Chondrocyte (in vitro differentiated cells): ENCODE measurements around the gene VASN. TPM values are rescaled to one million over a fixed set of nuclear protein-coding genes. Genes with fewer than 3 reads are reported as not detected.

Experiments used
- DNase-seq: peaks from one replicate; pipeline ENCODE4 v3.0.0; 2021; ENCODE audit warnings: mixed read lengths, low spot score
- H3K27ac Mint-ChIP-seq: one replicate; pipeline ENCODE4 v1.8.0; 2021; ENCODE audit warnings: mild to moderate bottlenecking, moderate library complexity, mixed read lengths; ENCODE audit not compliant: unreplicated experiment
- H3K27me3 Mint-ChIP-seq: 2 replicates; pipeline ENCODE4 v1.8.0; 2021; ENCODE audit warnings: low read depth, mixed read lengths
- H3K36me3 Mint-ChIP-seq: 2 replicates; pipeline ENCODE4 v1.8.0; 2021; ENCODE audit warnings: low read depth, mixed read lengths
- H3K4me1 Mint-ChIP-seq: 2 replicates; pipeline ENCODE4 v1.8.0; 2021; ENCODE audit warnings: low read depth, mild to moderate bottlenecking, mixed read lengths
- H3K4me3 Mint-ChIP-seq: one replicate; pipeline ENCODE4 v1.8.0; 2021; ENCODE audit warnings: mild to moderate bottlenecking, moderate library complexity, mixed read lengths; ENCODE audit not compliant: unreplicated experiment
- H3K9me3 Mint-ChIP-seq: 2 replicates; pipeline ENCODE4 v1.8.0; 2021; ENCODE audit warnings: low read depth, mixed read lengths
- total RNA-seq: library from RNA; stranded (reverse); gene quantifications from 3 replicates; pipeline ENCODE4 v1.2.1, GENCODE V29; 2021
- TF ChIP-seq, protein P1 (sequence below): fragments of 200-600 bp; sonication (generic); IDR thresholded peaks from 2 replicates; pipeline ENCODE4 v1.5.0; 2021; ENCODE audit warnings: antibody characterized with exemption, mild to moderate bottlenecking, moderate library complexity

VASN gene
- total RNA-seq, 1 donor from 2014 or later, result 82.0 TPM

DNA sequence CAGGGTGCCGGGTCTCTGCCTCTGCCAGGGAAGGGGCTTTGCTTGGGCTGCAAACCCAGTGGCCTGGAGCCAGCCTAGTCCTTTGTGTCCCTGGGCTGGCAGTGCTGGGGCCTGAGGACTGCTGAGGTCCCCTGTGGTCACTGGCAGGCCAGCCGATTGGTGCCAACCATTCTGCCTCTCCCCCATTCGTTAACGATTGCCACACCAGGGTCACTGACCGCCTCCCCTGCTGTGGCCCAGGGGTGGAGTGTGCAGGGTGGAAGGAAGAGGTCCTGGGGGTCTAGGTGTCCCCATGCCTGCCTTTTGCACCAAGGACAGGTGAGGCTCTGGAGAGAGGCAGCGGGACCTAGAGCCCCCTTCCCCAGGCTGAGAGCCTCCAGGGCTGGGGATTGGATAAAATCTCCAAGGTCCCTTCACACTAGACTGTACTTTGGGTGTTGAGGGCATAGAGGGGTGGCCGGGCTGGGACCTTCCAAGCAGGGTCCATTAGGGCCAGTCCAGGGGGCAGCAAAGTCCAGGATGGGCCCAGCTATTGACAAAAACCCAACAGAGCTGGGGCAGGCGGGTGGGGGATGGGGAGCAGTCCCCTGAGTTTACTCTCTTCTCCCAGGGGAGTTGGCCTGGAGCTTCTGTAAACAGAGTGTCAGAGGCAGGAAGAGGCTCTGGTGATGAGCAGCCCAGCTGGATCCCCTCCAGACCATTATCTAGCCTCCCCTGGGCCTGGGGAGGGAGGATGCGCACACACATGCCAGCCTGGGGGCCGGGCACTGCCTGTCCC is 1.1 kb downstream of the VASN start:
- TF ChIP-seq, protein P1, sequence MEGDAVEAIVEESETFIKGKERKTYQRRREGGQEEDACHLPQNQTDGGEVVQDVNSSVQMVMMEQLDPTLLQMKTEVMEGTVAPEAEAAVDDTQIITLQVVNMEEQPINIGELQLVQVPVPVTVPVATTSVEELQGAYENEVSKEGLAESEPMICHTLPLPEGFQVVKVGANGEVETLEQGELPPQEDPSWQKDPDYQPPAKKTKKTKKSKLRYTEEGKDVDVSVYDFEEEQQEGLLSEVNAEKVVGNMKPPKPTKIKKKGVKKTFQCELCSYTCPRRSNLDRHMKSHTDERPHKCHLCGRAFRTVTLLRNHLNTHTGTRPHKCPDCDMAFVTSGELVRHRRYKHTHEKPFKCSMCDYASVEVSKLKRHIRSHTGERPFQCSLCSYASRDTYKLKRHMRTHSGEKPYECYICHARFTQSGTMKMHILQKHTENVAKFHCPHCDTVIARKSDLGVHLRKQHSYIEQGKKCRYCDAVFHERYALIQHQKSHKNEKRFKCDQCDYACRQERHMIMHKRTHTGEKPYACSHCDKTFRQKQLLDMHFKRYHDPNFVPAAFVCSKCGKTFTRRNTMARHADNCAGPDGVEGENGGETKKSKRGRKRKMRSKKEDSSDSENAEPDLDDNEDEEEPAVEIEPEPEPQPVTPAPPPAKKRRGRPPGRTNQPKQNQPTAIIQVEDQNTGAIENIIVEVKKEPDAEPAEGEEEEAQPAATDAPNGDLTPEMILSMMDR, result no peak
- Mint-ChIP-seq H3K27me3 (no peaks in the 10 kb centered on the region), H3K36me3 (peaks cover 2% of the 10 kb centered on the region), H3K4me3 (peak overlapping the region; percentile 88), H3K4me1 (peaks cover 55% of the 10 kb centered on the region), H3K9me3 (no peaks in the 10 kb centered on the region), H3K27ac (peak overlapping the region; percentile 96)
- no peak for DNase-seq

DNA sequence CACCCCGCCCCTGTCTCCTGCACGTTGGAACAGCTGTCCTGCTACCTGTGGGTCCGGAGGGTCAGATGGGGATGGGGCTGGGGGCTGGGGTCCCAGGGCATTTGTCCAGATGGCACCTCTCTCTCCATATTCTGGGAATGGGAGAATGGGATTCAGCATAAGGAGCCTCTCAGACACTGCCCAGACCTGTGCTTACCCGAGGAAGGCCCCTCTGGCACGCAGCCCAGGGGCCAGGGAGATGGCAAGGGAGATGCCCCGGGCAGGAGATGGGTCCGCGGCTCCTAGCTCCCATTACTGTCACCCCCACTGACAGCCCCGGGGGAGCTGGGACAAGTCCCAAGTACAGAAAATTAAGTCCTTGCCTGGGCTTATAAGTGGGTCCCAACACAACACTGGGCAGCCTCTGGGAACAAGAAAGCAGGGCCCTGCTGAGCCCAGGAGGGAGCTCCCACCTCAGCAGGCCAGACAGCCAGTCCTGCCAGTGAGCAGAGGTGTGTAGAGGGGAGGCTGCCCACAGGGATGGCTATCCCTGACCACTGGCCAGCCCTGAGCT is 1.8 kb downstream of the VASN start:
- DNase-seq, result no peak
- Mint-ChIP-seq H3K27ac (peak overlapping the region; percentile 96), H3K4me1 (peaks cover 61% of the 10 kb centered on the region)

DNA sequence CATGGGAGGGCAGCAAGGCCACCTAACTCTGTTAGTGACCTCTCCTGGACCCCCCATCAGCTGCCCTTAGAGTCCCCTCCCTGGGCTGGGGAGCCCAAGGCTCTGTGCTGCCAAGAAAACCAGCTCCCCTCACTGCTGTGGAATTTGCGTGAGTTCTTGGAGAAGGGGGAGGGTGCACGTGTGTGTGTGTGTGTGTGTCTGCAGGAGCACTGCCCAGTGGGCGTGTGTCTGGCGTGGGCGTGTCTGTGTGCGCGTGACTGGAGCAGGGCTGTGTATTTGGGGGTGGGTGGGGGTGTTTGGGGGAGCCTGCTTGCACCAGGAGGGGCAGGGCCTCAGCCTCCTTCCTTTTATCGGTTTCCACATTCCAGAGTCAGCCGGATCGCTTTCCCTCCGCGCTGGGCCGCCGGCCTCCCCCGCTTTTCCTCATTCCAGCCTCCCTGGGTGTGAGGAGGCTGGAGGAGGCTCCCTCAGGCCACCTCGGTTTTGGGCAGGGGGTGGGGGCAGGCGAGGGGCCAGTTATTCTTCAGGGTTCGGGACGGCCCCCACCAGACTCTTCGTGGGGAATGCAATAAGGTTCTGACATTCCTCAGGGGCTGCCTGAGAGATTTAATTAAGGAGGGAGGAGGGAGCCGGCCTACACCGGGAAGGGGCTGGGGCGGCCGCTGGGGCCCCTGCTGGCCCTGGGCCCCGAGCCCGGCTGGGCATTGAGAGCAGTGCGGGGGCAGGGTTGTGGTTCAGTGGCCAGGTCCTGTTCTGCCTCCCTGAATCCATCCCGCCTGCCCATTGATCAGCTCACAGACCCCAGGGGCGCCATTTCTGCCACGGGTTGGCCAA is 2.5 kb downstream of the VASN start:
- Mint-ChIP-seq H3K27ac (peak overlapping the region; percentile 96), H3K27me3 (no peaks in the 10 kb centered on the region), H3K4me3 (peak overlapping the region; percentile 88), H3K4me1 (peaks cover 62% of the 10 kb centered on the region), H3K9me3 (no peaks in the 10 kb centered on the region), H3K36me3 (peaks cover 5% of the 10 kb centered on the region)
- TF ChIP-seq, protein P1, result no peak
- DNase-seq, result no peak

More for the DNA sequence above, 1.8 kb downstream of the VASN start:
- TF ChIP-seq, protein P1, result no peak
- peak overlapping the region; percentile 88 for H3K4me3 Mint-ChIP-seq
- no peaks in the 10 kb centered on the region for H3K9me3 Mint-ChIP-seq
- H3K36me3 Mint-ChIP-seq, result peaks cover 5% of the 10 kb centered on the region
- H3K27me3 Mint-ChIP-seq, result no peaks in the 10 kb centered on the region

DNA sequence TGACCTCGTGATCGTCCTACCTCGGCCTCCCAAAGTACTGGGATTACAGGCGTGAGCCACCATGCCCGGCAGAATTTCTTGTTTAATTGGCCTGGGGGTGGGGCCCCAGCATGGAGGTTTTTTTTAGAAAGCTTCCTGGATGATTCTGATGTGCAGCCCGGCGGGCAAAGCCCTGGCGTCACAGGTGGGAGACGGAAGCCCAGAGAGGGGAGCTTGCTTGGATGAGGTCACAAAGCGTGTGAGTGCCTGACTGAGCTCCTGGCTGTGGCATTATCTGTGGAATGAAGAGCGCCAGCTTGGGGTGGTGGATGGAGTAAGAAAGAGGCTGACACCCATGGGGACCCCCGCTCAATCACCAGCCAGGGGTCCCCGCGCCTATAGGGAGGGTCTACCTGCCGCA is 4.1 kb downstream of the VASN start:
- Mint-ChIP-seq H3K4me1 (peaks cover 68% of the 10 kb centered on the region), H3K9me3 (no peaks in the 10 kb centered on the region), H3K27me3 (no peaks in the 10 kb centered on the region), H3K4me3 (peak overlapping the region; percentile 65), H3K27ac (peak overlapping the region; percentile 97), H3K36me3 (peaks cover 5% of the 10 kb centered on the region)
- TF ChIP-seq, protein P1, result no peak
- DNase-seq, result no peak
